Stomach (tissue), 4 donors: Measurements from ENCODE around the gene HTR2B.

ENCODE experiments used
- EP300 ChIP-seq: sonication (generic); formaldehyde crosslinking; IDR thresholded peaks from one replicate; pipeline ENCODE4 v1.6.1; 2017; ENCODE audit warnings: antibody characterized with exemption
- POLR2A ChIP-seq, 4 donors: fragments of 450-650 bp; IDR thresholded peaks; one replicate each; pipeline ENCODE4 v1.6.1; 2016; ENCODE audit warnings: antibody characterized with exemption in 4 of 4, control low read depth in 2 of 4, mild to moderate bottlenecking in 1 of 4, moderate library complexity in 1 of 4
- TF ChIP-seq, protein P1 (sequence below), 7 experiments: fragments of 450-650 bp in 4 of 7; fragments of 200-600 bp in 3 of 7; sonication (generic) in 3 of 7; IDR thresholded peaks; one replicate each; pipeline ENCODE4 v1.5.1; 2016 to 2019; ENCODE audit warnings: antibody characterized with exemption in 7 of 7, control low read depth in 2 of 7, mild to moderate bottlenecking in 1 of 7

DNA sequence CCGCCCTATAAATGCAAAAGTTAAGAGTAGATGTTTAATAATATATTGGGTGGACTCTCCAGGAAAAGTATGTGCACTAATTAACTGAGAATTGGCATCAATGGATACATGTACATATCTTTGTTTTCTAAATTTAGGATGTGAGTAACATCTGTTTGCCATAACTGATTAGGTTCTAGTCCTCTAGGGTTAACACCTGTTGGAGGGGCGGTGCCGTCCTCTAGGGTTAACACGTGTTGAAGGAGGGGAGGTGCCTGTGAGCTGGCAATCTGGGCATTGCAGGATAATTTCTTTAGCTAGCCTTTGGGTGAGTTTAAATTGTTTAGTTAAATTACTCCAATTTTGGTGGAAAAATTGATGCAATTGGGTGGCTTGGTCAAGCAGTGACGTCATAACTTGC, 30.9 kb downstream of the HTR2B start:
- TF ChIP-seq, protein P1, sequence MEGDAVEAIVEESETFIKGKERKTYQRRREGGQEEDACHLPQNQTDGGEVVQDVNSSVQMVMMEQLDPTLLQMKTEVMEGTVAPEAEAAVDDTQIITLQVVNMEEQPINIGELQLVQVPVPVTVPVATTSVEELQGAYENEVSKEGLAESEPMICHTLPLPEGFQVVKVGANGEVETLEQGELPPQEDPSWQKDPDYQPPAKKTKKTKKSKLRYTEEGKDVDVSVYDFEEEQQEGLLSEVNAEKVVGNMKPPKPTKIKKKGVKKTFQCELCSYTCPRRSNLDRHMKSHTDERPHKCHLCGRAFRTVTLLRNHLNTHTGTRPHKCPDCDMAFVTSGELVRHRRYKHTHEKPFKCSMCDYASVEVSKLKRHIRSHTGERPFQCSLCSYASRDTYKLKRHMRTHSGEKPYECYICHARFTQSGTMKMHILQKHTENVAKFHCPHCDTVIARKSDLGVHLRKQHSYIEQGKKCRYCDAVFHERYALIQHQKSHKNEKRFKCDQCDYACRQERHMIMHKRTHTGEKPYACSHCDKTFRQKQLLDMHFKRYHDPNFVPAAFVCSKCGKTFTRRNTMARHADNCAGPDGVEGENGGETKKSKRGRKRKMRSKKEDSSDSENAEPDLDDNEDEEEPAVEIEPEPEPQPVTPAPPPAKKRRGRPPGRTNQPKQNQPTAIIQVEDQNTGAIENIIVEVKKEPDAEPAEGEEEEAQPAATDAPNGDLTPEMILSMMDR (IDR thresholded peaks at IDR 0.05), result no peak
- TF ChIP-seq POLR2A (IDR thresholded peaks at IDR 0.05) (no peak), EP300 (no peak)
